Stimulated activated CD4-positive, alpha-beta T cell treated with anti-CD3 and anti-CD28 coated beads, TNF-alpha, amount 100 ng/mL, for 48 hours (primary cell): ENCODE results near the gene PCDHB15.
"Not testable (repeated sequence)": the region's sequence is repeated elsewhere in the genome, so short reads cannot be mapped to it uniquely, and the experiment has no call there.

Source experiments
- DNase-seq, 3 donors: peaks; one replicate each; pipeline ENCODE4 v3.0.0-alpha.2; 2020; ENCODE audit warnings: low read depth in 3 of 3

PCDHB15 gene

GRCh38 chr5:141245250-141245717 lies at the start of gene PCDHB15:
PCDHB15 (plus strand) TSS chr5:141245395; CDS start chr5:141245579, 184 bp downstream.
- no peak for DNase-seq

DNA sequence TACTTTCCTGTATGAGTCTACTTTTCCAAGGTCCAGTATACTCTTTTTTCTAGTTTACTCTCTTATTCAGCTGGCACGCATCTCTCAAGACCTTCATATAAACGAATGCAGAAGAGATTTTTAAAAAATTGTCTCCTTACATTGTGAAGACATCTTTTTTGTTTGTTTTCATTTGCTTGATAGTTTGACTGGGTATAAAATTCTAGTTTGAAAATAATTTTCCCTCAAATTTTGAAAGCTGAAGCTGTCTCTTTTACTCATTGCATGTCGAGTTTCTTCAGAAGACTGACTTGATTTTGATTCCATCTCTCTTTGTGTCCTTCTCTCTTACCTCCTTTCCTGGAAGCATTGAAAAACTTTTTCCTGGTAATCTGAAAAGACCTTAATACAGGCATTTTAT lies 48.8 kb upstream of the PCDHB15 start:
- DNase-seq: no peak

- DNase-seq: no peak
Measured at GRCh38 chr5:141199359-141200235, 45.6 kb upstream of the PCDHB15 start, which contains the start of gene PCDHB11. PCDHB11 (plus strand) TSS chr5:141199627; CDS start chr5:141199775, 148 bp downstream.

- DNase-seq: not testable (repeated sequence)
Measured at GRCh38 chr5:141201126-141201525, 44.1 kb upstream of the PCDHB15 start.

DNA sequence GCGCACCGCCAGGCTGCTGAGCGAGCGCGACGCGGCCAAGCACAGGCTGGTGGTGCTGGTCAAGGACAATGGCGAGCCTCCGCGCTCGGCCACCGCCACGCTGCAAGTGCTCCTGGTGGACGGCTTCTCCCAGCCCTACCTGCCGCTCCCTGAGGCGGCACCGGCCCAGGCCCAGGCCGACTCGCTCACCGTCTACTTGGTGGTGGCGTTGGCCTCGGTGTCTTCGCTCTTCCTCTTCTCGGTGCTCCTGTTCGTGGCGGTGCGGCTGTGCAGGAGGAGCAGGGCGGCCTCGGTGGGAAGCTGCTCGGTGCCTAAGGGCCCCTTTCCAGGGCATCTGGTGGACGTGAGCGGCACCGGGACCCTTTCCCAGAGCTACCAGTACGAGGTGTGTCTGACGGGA lies 43.5 kb upstream of the PCDHB15 start:
- not testable (repeated sequence) for DNase-seq

GRCh38 chr5:141208478-141208877 lies 36.7 kb upstream of the PCDHB15 start, which contains the start of gene PCDHB12:
PCDHB12 (plus strand) TSS chr5:141208719; CDS start chr5:141208908, 189 bp downstream.
- DNase-seq: no peak

DNA sequence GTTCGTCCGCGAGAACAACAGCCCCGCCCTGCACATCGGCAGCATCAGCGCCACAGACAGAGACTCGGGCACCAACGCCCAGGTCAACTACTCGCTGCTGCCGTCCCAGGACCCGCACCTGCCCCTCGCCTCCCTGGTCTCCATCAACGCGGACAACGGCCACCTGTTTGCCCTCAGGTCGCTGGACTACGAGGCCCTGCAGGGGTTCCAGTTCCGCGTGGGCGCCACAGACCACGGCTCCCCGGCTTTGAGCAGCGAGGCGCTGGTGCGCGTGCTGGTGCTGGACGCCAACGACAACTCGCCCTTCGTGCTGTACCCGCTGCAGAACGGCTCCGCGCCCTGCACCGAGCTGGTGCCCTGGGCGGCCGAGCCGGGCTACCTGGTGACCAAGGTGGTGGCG lies 34.9 kb upstream of the PCDHB15 start:
- not testable (repeated sequence) for DNase-seq

- not testable (repeated sequence) for DNase-seq
Measured at GRCh38 chr5:141210849-141211248, 34.3 kb upstream of the PCDHB15 start.

- not testable (repeated sequence) for DNase-seq
Measured at GRCh38 chr5:141213656-141214339, 31.4 kb upstream of the PCDHB15 start, which contains the start of gene PCDHB13. PCDHB13 (plus strand) TSS chr5:141213919; CDS start chr5:141214124, 205 bp downstream.

- not testable (repeated sequence) for DNase-seq
Measured at GRCh38 chr5:141214583-141214982, 30.6 kb upstream of the PCDHB15 start.

DNA sequence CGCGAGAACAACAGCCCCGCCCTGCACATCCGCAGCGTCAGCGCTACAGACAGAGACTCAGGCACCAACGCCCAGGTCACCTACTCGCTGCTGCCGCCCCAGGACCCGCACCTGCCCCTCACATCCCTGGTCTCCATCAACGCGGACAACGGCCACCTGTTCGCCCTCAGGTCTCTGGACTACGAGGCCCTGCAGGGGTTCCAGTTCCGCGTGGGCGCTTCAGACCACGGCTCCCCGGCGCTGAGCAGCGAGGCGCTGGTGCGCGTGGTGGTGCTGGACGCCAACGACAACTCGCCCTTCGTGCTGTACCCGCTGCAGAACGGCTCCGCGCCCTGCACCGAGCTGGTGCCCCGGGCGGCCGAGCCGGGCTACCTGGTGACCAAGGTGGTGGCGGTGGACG lies 29.7 kb upstream of the PCDHB15 start:
- DNase-seq: not testable (repeated sequence)

GRCh38 chr5:141216035-141216434 lies 29.2 kb upstream of the PCDHB15 start:
- not testable (repeated sequence) for DNase-seq

- no peak for DNase-seq
Measured at GRCh38 chr5:141223112-141223783, 21.9 kb upstream of the PCDHB15 start, which contains the start of gene PCDHB14. PCDHB14 (plus strand) TSS chr5:141223343; CDS start chr5:141223506, 163 bp downstream.

DNA sequence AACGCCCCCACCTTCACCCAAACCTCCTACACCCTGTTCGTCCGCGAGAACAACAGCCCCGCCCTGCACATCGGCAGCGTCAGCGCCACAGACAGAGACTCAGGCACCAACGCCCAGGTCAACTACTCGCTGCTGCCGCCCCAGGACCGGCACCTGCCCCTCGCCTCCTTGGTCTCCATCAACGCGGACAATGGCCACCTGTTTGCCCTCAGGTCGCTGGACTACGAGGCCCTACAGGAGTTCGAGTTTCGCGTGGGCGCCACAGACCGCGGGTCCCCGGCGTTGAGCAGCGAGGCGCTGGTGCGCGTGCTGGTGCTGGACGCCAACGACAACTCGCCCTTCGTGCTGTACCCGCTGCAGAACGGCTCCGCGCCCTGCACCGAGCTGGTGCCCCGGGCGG lies 20.4 kb upstream of the PCDHB15 start:
- not testable (repeated sequence) for DNase-seq

DNA sequence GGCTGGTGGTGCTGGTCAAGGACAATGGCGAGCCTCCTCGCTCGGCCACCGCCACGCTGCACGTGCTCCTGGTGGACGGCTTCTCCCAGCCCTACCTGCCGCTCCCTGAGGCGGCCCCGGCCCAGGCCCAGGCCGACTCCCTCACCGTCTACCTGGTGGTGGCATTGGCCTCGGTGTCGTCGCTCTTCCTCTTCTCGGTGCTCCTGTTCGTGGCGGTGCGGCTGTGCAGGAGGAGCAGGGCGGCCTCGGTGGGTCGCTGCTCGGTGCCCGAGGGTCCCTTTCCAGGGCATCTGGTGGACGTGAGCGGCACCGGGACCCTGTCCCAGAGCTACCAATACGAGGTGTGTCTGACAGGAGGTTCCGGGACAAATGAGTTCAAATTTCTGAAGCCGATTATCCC lies 19.8 kb upstream of the PCDHB15 start:
- not testable (repeated sequence) for DNase-seq

DNA sequence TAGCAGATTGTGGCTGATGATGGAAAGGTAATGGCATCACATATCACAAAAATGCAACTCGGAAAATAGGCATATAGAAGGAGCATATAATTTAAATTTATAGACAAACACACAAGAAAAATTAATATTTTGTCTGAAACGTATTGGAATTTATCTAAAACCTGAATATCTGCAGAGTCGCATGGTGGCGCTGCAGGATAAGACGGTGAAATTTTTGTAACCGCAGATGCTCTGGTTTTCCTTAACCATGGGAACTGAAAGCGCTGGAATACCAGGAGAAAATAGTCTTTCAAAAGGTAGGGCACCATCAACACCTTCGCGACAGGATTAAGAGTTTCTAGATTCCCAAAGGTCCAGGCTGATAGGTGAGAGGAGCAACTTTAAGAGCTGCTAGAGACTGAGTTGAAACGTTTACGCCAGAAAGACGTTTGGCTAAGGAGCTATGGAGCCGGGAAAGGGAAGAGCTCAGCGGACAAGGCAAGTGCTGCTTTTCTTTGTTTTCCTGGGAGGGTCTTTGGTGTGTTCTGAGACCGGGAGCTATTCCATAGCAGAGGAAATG lies 11.0 kb upstream of the PCDHB15 start:
- DNase-seq: no peak

DNA sequence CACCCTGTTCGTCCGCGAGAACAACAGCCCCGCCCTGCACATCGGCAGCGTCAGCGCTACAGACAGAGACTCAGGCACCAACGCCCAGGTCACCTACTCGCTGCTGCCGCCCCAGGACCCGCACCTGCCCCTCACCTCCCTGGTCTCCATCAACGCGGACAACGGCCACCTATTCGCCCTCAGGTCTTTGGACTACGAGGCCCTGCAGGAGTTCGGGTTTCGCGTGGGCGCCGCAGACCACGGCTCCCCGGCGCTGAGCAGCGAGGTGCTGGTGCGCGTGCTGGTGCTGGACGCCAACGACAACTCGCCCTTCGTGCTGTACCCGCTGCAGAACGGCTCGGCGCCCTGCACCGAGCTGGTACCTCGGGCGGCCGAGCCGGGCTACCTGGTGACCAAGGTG lies 9.3 kb upstream of the PCDHB15 start:
- not testable (repeated sequence) for DNase-seq

GRCh38 chr5:141236516-141237313 lies 8.5 kb upstream of the PCDHB15 start:
- no peak for DNase-seq

- DNase-seq: no peak
Measured at GRCh38 chr5:141241496-141241895, 3.7 kb upstream of the PCDHB15 start.

GRCh38 chr5:141246971-141247370 lies 1.8 kb downstream of the PCDHB15 start:
- not testable (repeated sequence) for DNase-seq
